Hepatocyte (in vitro differentiated cells): ENCODE measurements around the gene MGAT5. TPM values are rescaled to one million over a fixed set of nuclear protein-coding genes. Genes with fewer than 3 reads are reported as not detected.

Experiments
- DNase-seq: peaks from one replicate; pipeline ENCODE4 v3.0.0-alpha.2; 2016; ENCODE audit warnings: low spot score
- H2AFZ ChIP-seq: fragments of 200-600 bp; sonication (generic); 2 replicates; pipeline ENCODE4 v1.6.0; 2016; ENCODE audit warnings: antibody characterized with exemption, mild to moderate bottlenecking
- H3K27ac ChIP-seq: fragments of 200-600 bp; sonication (generic); 2 replicates; pipeline ENCODE4 v1.5.1; 2016; ENCODE audit warnings: mild to moderate bottlenecking
- H3K27me3 ChIP-seq: fragments of 200-600 bp; sonication (generic); 2 replicates; pipeline ENCODE4 v1.6.1; 2016
- H3K36me3 ChIP-seq: fragments of 200-600 bp; sonication (generic); replicated peaks from 2 replicates; pipeline ENCODE4 v1.5.1; 2016; ENCODE audit warnings: low read depth; ENCODE audit not compliant: insufficient read depth
- H3K4me1 ChIP-seq: fragments of 200-600 bp; sonication (generic); 2 replicates; pipeline ENCODE4 v1.5.1; 2016; ENCODE audit warnings: mild to moderate bottlenecking, moderate library complexity; ENCODE audit not compliant: insufficient read depth
- H3K4me2 ChIP-seq: fragments of 200-600 bp; sonication (generic); 2 replicates; pipeline ENCODE4 v1.6.0; 2016
- H3K4me3 ChIP-seq: fragments of 200-600 bp; sonication (generic); 2 replicates; pipeline ENCODE4 v1.5.1; 2016; ENCODE audit warnings: mild to moderate bottlenecking
- H3K79me2 ChIP-seq: fragments of 200-600 bp; sonication (generic); 2 replicates; pipeline ENCODE4 v1.6.0; 2017; ENCODE audit warnings: mild to moderate bottlenecking
- H3K9me2 ChIP-seq: fragments of 200-600 bp; sonication (generic); replicated peaks from 2 replicates; pipeline ENCODE4 v1.6.0; 2017; ENCODE audit warnings: mild to moderate bottlenecking; ENCODE audit not compliant: insufficient read depth
- H3K9me3 ChIP-seq: fragments of 200-600 bp; sonication (generic); 2 replicates; pipeline ENCODE4 v1.5.1; 2016; ENCODE audit warnings: low read depth, mild to moderate bottlenecking
- H4K20me1 ChIP-seq: fragments of 200-600 bp; sonication (generic); 2 replicates; pipeline ENCODE4 v1.6.0; 2016; ENCODE audit warnings: mild to moderate bottlenecking; ENCODE audit not compliant: insufficient read depth, poor library complexity, severe bottlenecking
- CTCF ChIP-seq: fragments of 200-600 bp; sonication (generic); IDR thresholded peaks from 2 replicates; pipeline ENCODE4 v1.5.1; 2016; ENCODE audit warnings: antibody characterized with exemption, mild to moderate bottlenecking; ENCODE audit not compliant: poor library complexity
- EZH2 ChIP-seq: fragments of 200-600 bp; sonication (generic); IDR thresholded peaks from 2 replicates; pipeline ENCODE4 v1.6.1; 2016; ENCODE audit warnings: antibody characterized with exemption, mild to moderate bottlenecking, borderline replicate concordance
- EZH2phosphoT487 ChIP-seq: fragments of 200-600 bp; sonication (generic); IDR thresholded peaks from one replicate; pipeline ENCODE4 v1.6.1; 2018; ENCODE audit warnings: antibody characterized with exemption, mild to moderate bottlenecking, low read depth, moderate library complexity; ENCODE audit not compliant: unreplicated experiment, severe bottlenecking
- WGBS: methylation state at CpG from one replicate; pipeline ENCODE4 v1.1.6; 2016; ENCODE audit warnings: low lambda C conversion rate; ENCODE audit errors: missing lambda C conversion rate; 5-methylcytosine and 5-hydroxymethylcytosine counted together
- polyA plus RNA-seq: library from polyadenylated mRNA; unstranded; fragments of >200 nt; fragmentation: Nextera tagmentation; extraction: Ambion mirVana; gene quantifications from 2 replicates; pipeline ENCODE4 v1.2.1, GENCODE V29; 2016
- total RNA-seq: library from RNA; depleted of rRNA; stranded (reverse); fragments of >200 nt; gene quantifications from 2 replicates; pipeline ENCODE4 v1.2.3, GENCODE V29; 2014

MGAT5 gene
- total and polyA plus RNA-seq, 2 experiments from 2014 or later: 9.1 to 30.2 TPM

DNA sequence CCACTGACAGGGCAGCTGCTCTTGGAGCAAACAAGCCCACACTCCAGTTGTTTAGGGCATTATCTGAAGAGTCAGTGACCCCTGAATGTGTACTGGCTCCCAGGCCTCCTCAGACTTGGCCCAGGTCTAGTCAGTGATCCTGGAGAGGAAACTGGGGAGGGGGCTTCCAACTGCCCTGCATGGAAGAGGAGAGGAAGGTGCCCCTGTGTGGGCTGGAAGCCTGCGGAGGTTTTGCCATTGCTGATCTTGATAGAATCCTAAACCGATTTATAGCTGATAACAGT, 197.4 kb downstream of the MGAT5 start:
- H2AFZ ChIP-seq: no peak overlapping the region
- no peak for TF ChIP-seq EZH2phosphoT487
- no peak for TF ChIP-seq CTCF
- TF ChIP-seq EZH2: no peak
- no peaks in the 10 kb centered on the region for H3K9me3 ChIP-seq
- H3K79me2 ChIP-seq: no peaks in the 10 kb centered on the region
- no peaks in the 10 kb centered on the region for H3K36me3 ChIP-seq
- H3K4me2 ChIP-seq: no peak overlapping the region
- H3K4me1 ChIP-seq: no peaks in the 10 kb centered on the region
- H3K4me3 ChIP-seq: no peak overlapping the region
- no peaks in the 10 kb centered on the region for H3K27me3 ChIP-seq
- WGBS: 59% methylated on average over 2 of the region's 2 CpGs
- H3K9me2 ChIP-seq: no peaks in the 10 kb centered on the region
- H4K20me1 ChIP-seq: no peaks in the 10 kb centered on the region
- no peak overlapping the region for H3K27ac ChIP-seq
- DNase-seq: no peak

DNA sequence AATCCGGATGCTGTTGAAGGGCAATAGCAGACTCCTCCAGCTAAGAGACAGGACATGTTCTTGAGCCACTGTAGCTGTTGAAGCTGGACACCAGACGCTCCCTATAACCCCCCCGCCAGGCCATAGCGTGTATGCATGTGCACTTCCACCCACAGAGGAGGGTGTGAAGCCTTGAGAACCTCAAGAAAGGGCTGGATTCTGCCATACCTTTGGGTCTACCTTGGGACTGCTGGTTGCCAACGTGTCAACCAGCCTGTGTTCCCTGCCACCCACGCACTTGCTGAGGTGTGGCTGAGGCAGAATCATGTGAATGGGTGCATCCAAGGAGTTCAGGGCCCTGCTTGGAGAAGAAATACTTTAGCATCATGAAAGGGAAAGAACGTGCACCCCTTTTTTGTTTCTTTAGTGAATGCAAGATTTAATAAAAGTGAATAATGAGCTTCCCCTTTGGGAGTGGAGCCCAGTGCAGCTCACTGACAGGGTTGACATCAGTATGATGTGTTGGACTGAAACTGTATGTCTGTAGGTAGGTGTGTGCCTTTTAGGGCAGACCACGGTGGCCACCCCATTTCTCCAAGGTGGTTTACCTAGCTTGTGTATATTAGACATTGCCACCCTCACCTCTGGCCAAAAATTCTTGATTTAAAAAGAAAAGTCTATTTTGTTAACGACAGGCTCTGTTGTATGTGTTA, 198.3 kb downstream of the MGAT5 start:
- H3K79me2 ChIP-seq: no peaks in the 10 kb centered on the region
- no peaks in the 10 kb centered on the region for H3K4me1 ChIP-seq
- no peak overlapping the region for H3K27ac ChIP-seq
- no peaks in the 10 kb centered on the region for H3K36me3 ChIP-seq
- H3K4me3 ChIP-seq: no peak overlapping the region
- no peak for DNase-seq
- H3K9me3 ChIP-seq: no peaks in the 10 kb centered on the region
- no peak overlapping the region for H2AFZ ChIP-seq
- H4K20me1 ChIP-seq: no peaks in the 10 kb centered on the region
- H3K27me3 ChIP-seq: no peaks in the 10 kb centered on the region
- no peaks in the 10 kb centered on the region for H3K9me2 ChIP-seq
- WGBS: 95% methylated on average over 9 of the region's 9 CpGs
- TF ChIP-seq EZH2 (no peak), EZH2phosphoT487 (no peak), CTCF (no peak)
- no peak overlapping the region for H3K4me2 ChIP-seq

- Histone ChIP-seq H2AFZ (no peak overlapping the region), H4K20me1 (no peaks in the 10 kb centered on the region), H3K79me2 (no peaks in the 10 kb centered on the region), H3K4me1 (no peaks in the 10 kb centered on the region), H3K36me3 (no peaks in the 10 kb centered on the region), H3K9me3 (no peaks in the 10 kb centered on the region), H3K4me2 (no peak overlapping the region), H3K27ac (no peak overlapping the region), H3K4me3 (no peak overlapping the region), H3K27me3 (no peaks in the 10 kb centered on the region), H3K9me2 (no peaks in the 10 kb centered on the region)
- TF ChIP-seq CTCF (no peak), EZH2phosphoT487 (no peak), EZH2 (no peak)
- WGBS: 73% methylated on average over 4 of the region's 4 CpGs
- DNase-seq: no peak
These were observed 199.6 kb downstream of the MGAT5 start for GRCh38 chr2:134453476-134453875.

GRCh38 chr2:134453973-134454372, 200.1 kb downstream of the MGAT5 start:
- H3K9me3 ChIP-seq: no peaks in the 10 kb centered on the region
- no peaks in the 10 kb centered on the region for H3K9me2 ChIP-seq
- TF ChIP-seq CTCF (no peak), EZH2phosphoT487 (no peak)
- H3K27me3 ChIP-seq: no peaks in the 10 kb centered on the region
- H3K27ac ChIP-seq: no peak overlapping the region
- H3K4me1 ChIP-seq: no peaks in the 10 kb centered on the region
- no peaks in the 10 kb centered on the region for H3K36me3 ChIP-seq
- no peak for DNase-seq
- WGBS: 92% methylated on average over 10 of the region's 10 CpGs
- H3K4me3 ChIP-seq: no peak overlapping the region
- no peaks in the 10 kb centered on the region for H4K20me1 ChIP-seq
- H2AFZ ChIP-seq: no peak overlapping the region
- H3K79me2 ChIP-seq: no peaks in the 10 kb centered on the region
- no peak overlapping the region for H3K4me2 ChIP-seq
